Right lobe of liver (tissue), 6 donors: ENCODE data around the gene KCNAB3. TPM values are rescaled to one million over a fixed set of nuclear protein-coding genes. Genes with fewer than 3 reads are reported as not detected.

Source experiments
- ATAC-seq, 4 donors: fragments of 200-7000 bp; cut with Tn5 transposase; one replicate each; pipeline ENCODE4 v1.9.1; 2020; ENCODE audit warnings: mild to moderate bottlenecking in 4 of 4, moderate library complexity in 4 of 4
- DNase-seq, 3 donors: peaks; one replicate each; pipeline ENCODE4 v3.0.0-alpha.2; 2020
- H3K27ac ChIP-seq, 3 donors: fragments of 200-600 bp; one replicate each; pipeline ENCODE4 v1.8.0; 2022
- H3K27me3 ChIP-seq, 2 donors: fragments of 200-600 bp; one replicate each; pipeline ENCODE4 v1.8.0; 2022
- H3K36me3 ChIP-seq, 4 donors: fragments of 200-600 bp; sonication (generic) in 1 of 4; one replicate each; pipeline versions ENCODE4 v1.5.1 to v1.8.0; 2017 to 2022; ENCODE audit warnings: control low read depth in 1 of 4
- H3K4me1 ChIP-seq, 4 donors: fragments of 200-600 bp; sonication (generic) in 1 of 4; one replicate each; pipeline versions ENCODE4 v1.5.1 to v1.8.0; 2017 to 2022; ENCODE audit warnings: control low read depth in 1 of 4
- H3K4me3 ChIP-seq, 3 donors: fragments of 200-600 bp; one replicate each; pipeline ENCODE4 v1.8.0; 2022
- H3K9me3 ChIP-seq, 4 donors: fragments of 200-600 bp; sonication (generic) in 1 of 4; one replicate each; pipeline versions ENCODE4 v1.5.1 to v1.8.0; 2017 to 2022; ENCODE audit warnings: control low read depth in 1 of 4
- CTCF ChIP-seq, 4 donors: fragments of 200-600 bp in 3 of 4; fragments of 450-650 bp in 1 of 4; IDR thresholded peaks; one replicate each; pipeline versions ENCODE4 v1.5.1 to v1.8.0; 2016 to 2022; ENCODE audit warnings: antibody characterized with exemption in 4 of 4, mild to moderate bottlenecking in 2 of 4
- POLR2A ChIP-seq: fragments of 450-650 bp; IDR thresholded peaks from one replicate; pipeline ENCODE4 v1.6.1; 2017; ENCODE audit warnings: antibody characterized with exemption, mild to moderate bottlenecking
- WGBS: methylation state at CpG from one replicate; pipeline ENCODE4 v1.1.6; 2018; ENCODE audit warnings: low coverage, low lambda C conversion rate; ENCODE audit not compliant: insufficient coverage; ENCODE audit errors: missing lambda C conversion rate; 5-methylcytosine and 5-hydroxymethylcytosine counted together
- intact Hi-C, 2 donors: fragments of 100-400 bp; cut with DNase I; formaldehyde crosslinking; loops; one replicate each; pipeline versions ENCODE4 v1.11.2 to v1.14.1; 2022
- total RNA-seq, 6 experiments: library from RNA; depleted of rRNA in 2 of 6; stranded (reverse); fragments of >200 nt in 2 of 6; fragmentation: NEBNext Ultra II Directional in 3 of 6; extraction: Animal tissue kit (Norgen Biotek cat#: 25700) in 3 of 6; gene quantifications; one replicate each; pipeline versions ENCODE4 v1.1.0 to v1.2.4, GENCODE V29; 2016 to 2023
- donor health status: DM: no; HTN: yes; CAD: no.
- donor health status: DM: no; HTN: no; CAD: no.
- donor health status: DM: no; HTN: no; CAD: no.
- donor health status: DM: no; HTN: yes; CAD: no.
- donor health status: DM: no; HTN: yes; CAD: no.

Gene KCNAB3
- total RNA-seq, 6 experiments from 2014 or later = 0.61 to 2.9 (median 1.0) TPM; not detected in 1

DNA sequence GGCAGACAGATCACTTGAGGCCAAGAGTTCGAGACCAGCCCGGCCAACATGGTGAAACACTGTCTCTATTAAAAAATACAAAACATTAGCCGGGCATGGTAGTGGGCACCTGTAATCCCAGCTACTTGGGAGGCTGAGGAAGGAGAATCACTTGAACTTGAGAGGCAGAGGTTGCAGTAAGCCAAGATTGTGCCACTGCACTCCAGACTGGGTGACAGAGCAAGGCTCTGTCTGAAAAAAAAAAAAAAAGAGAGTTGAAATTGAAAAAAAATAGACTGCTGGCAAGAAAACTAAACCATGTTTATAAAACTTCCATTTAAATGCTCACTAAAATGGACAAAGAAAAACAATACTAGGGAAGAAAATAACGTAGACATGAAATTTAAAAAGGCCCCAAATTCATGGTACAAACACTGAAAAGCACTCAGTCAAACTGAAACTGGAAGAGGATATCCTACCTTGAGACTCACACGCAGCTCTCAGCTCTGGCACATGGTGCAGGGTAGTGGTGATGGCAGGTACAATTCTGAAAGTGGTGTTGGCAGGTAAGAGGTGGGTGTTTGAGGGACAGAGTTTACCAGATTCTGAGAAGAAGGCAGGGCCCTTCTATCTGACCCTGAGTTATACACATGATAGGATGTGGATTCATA lies 21.6 kb upstream of the KCNAB3 start:
- DNase-seq (no peak), ATAC-seq (no peak)
- no peak overlapping the region for H3K4me3 ChIP-seq
- WGBS = 68% methylated on average over 5 of the region's 5 CpGs
- no peak overlapping the region for H3K27ac ChIP-seq
- no peak for TF ChIP-seq CTCF (IDR thresholded peaks at IDR 0.05)
- no peak for TF ChIP-seq POLR2A
- intact Hi-C loops = no loop called here
- H3K36me3 ChIP-seq = peaks cover 0 to 22% (median 2%) of the 10 kb centered on the region in 4 donors
- H3K4me1 ChIP-seq = no peaks in the 10 kb centered on the region
- no peaks in the 10 kb centered on the region for H3K9me3 ChIP-seq
- H3K27me3 ChIP-seq = no peaks in the 10 kb centered on the region

- no peaks in the 10 kb centered on the region for H3K9me3 ChIP-seq
- peaks cover 0 to 29% (median 5%) of the 10 kb centered on the region in 4 donors for H3K36me3 ChIP-seq
- WGBS = 81% methylated on average over 3 of the region's 3 CpGs
- no peaks in the 10 kb centered on the region for H3K27me3 ChIP-seq
- no peak overlapping the region for H3K27ac ChIP-seq
- TF ChIP-seq CTCF (IDR thresholded peaks at IDR 0.05) (no peak), POLR2A (no peak)
- no peak for DNase-seq
- H3K4me1 ChIP-seq = no peaks in the 10 kb centered on the region
- H3K4me3 ChIP-seq = no peak overlapping the region
- intact Hi-C loops = no loop called here
- no peak for ATAC-seq
Measured at GRCh38 chr17:7950578-7950977, 20.9 kb upstream of the KCNAB3 start.

DNA sequence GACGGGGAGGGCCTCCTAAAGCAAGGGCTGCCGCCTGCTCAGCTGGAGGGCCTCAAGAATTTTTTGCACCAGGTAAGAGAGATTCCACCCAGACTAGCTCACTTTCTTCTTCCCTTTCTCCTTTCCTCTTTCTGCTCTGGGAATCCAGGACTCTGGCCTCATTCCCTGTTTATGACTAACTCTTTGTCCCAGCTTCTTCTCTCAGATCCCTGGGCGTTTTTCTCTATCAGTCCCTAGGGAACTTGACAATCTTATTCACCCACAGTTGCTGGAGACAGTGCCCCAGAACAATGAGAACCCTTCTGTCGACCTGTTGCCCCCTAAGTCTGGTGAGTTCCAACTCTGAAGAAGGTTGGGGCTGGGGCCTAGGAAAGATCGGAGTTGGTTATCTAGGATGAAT lies 18.0 kb upstream of the KCNAB3 start:
- ATAC-seq (no peak), DNase-seq (no peak)
- Histone ChIP-seq H3K27ac (no peak overlapping the region), H3K4me3 (no peak overlapping the region), H3K9me3 (no peaks in the 10 kb centered on the region), H3K4me1 (no peaks in the 10 kb centered on the region), H3K27me3 (no peaks in the 10 kb centered on the region), H3K36me3 (peaks cover 0 to 54% (median 18%) of the 10 kb centered on the region in 4 donors)
- TF ChIP-seq POLR2A (no peak), CTCF (IDR thresholded peaks at IDR 0.05) (no peak)
- WGBS = 93% methylated on average over 5 of the region's 5 CpGs
- intact Hi-C loops = no loop called here

DNA sequence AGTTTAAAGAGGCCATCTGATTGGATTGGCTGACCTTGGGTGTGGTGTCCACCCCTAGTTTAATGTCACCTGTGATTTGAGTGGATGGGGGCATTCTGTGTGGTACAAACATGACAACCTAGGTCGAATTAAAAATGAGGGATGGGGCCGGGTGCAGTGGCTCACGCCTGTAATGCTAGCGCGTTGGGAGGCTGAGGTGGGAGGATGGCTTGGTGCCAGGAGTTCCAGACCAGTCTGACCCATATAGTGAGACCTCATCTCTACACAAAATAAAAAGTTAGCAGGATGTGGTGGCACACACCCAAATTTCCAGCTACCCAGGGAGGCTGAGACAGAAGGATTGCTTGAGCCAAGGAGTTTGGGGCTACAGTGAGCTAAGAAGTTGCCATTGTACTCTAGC lies 16.8 kb upstream of the KCNAB3 start:
- DNase-seq = no peak
- no peaks in the 10 kb centered on the region for H3K9me3 ChIP-seq
- no peak for ATAC-seq
- H3K36me3 ChIP-seq = peaks cover 0 to 54% (median 18%) of the 10 kb centered on the region in 4 donors
- intact Hi-C loops = no loop called here
- H3K27me3 ChIP-seq = no peaks in the 10 kb centered on the region
- H3K4me1 ChIP-seq = no peaks in the 10 kb centered on the region
- 76% methylated on average over 5 of the region's 5 CpGs for WGBS
- no peak overlapping the region for H3K4me3 ChIP-seq
- no peak overlapping the region for H3K27ac ChIP-seq
- TF ChIP-seq CTCF (IDR thresholded peaks at IDR 0.05) (no peak), POLR2A (no peak)

DNA sequence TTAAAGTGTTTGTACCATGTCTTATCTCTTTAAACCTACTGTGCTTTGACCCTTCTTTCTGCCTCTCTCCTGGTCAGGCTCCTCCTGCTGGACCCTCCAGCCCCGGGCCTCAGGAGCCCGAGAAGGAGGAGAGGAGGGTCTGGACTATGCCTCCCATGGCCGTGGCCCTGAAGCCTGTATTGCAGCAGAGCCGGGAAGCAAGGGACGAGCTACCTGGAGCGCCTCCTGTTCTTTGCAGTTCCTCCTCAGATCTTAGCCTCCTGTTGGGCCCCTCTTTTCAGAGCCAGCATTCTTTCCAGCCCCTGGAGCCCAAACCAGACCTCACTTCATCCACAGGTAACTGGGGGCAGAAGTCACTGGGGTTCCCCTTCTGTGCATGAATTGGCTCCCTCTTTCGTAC lies 16.0 kb upstream of the KCNAB3 start:
- Histone ChIP-seq H3K36me3 (peaks cover 0 to 60% (median 21%) of the 10 kb centered on the region in 4 donors), H3K4me3 (no peak overlapping the region), H3K27ac (no peak overlapping the region), H3K9me3 (no peaks in the 10 kb centered on the region), H3K27me3 (no peaks in the 10 kb centered on the region), H3K4me1 (no peaks in the 10 kb centered on the region)
- ATAC-seq (no peak), DNase-seq (no peak)
- intact Hi-C loops = no loop called here
- no peak for TF ChIP-seq CTCF (IDR thresholded peaks at IDR 0.05)
- no peak for TF ChIP-seq POLR2A
- 96% methylated on average over 4 of the region's 7 CpGs for WGBS
